Measurements from ENCODE around the gene LHFPL6.

LHFPL6 gene

GRCh38 chr13:39590466-39591036, 12.4 kb downstream of the LHFPL6 start:
- no peak for DNase-seq (ENCODE audit: low read depth in 2 of 2)

GRCh38 chr13:39588384-39588783, 14.6 kb downstream of the LHFPL6 start:
- no peak for DNase-seq (ENCODE audit: low read depth in 2 of 2)

DNA sequence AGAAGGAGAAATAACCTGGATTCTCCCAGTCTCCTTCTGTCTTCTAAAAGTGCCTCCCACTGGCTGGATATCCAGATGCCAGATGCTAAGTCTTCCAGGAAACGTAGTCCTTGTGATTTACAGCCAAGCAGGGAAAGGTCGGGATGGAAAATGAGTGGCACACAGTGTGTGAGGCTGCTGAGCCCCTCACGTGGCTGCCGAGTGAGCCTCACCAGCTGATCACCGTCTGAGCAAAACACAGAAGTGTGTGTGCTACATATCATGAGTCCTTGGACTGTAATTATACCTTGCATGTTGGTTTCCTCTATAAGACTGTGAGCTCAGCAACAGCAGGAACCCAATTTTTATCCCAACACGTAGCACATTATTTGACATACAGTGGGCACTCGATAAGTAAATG, 15.1 kb downstream of the LHFPL6 start:
- DNase-seq (ENCODE audit: low read depth in 2 of 2), result no peak

DNA sequence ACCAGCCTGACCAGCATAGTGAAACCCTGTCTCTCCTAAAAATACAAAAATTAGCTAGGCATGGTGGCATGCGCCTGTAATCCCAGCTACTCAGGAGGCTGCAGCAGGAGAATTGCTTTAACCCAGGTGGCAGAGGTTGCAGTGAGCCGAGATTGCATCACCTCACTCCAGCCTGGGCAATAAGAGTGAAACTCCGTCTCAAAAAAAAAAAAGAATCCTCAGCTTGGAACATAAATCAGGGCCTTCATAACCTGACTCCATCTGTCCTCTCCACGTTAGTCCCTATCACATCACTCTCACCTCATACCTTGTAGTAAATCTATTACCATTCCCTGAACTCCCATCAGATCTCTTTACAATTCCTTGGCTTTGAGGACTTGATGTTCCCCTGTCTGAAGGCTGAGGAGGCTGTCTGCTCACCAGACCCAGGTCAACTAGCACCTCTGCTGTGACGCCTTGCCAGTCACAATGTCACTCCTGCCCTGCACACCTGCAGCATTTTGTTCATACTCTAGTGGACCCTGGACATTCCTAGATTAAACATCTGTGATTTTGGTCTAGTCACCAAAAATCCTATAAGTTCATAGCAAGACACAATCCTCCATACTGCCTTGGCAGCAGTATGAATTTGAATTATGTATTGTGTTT, 15.9 kb downstream of the LHFPL6 start:
- DNase-seq (ENCODE audit: low read depth in 2 of 2), result no peak

- DNase-seq (ENCODE audit: low read depth in 2 of 2), result no peak
Measured at GRCh38 chr13:39586151-39586550, 16.8 kb downstream of the LHFPL6 start.

- DNase-seq (ENCODE audit: low read depth in 2 of 2), result no peak
Measured at GRCh38 chr13:39585219-39585618, 17.8 kb downstream of the LHFPL6 start.

- DNase-seq (ENCODE audit: low read depth in 2 of 2), result no peak
Measured at GRCh38 chr13:39580881-39581575, 22.0 kb downstream of the LHFPL6 start.

DNA sequence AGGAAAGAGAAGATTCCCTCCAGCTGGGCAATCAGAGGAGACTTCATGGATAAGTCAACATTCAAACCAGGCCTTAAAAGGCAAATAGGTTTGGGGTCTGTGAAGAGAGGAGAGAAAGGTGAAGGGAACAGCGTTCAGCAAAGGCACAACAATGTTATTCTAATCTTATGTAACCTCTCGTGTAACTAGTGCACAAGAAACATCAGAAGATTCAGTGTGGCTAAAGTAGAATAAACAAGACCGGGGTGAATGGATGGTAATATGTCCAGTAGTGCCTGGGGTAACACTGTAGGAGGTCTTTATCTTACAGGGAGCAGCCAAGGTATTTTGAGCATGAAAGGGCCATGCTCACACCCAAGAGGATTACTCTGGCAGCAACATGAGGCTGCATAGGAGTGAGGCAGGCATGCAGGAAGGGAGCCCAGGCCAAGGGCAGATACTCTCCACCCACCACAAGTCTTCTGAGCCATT, 24.1 kb downstream of the LHFPL6 start:
- DNase-seq (ENCODE audit: low read depth in 2 of 2), result no peak

GRCh38 chr13:39577838-39578491, 25.0 kb downstream of the LHFPL6 start:
- no peak for DNase-seq (ENCODE audit: low read depth in 2 of 2)

GRCh38 chr13:39577203-39577602, 25.8 kb downstream of the LHFPL6 start:
- no peak for DNase-seq (ENCODE audit: low read depth in 2 of 2)

- no peak for DNase-seq (ENCODE audit: low read depth in 2 of 2)
Measured at GRCh38 chr13:39575641-39576238, 27.3 kb downstream of the LHFPL6 start.

DNA sequence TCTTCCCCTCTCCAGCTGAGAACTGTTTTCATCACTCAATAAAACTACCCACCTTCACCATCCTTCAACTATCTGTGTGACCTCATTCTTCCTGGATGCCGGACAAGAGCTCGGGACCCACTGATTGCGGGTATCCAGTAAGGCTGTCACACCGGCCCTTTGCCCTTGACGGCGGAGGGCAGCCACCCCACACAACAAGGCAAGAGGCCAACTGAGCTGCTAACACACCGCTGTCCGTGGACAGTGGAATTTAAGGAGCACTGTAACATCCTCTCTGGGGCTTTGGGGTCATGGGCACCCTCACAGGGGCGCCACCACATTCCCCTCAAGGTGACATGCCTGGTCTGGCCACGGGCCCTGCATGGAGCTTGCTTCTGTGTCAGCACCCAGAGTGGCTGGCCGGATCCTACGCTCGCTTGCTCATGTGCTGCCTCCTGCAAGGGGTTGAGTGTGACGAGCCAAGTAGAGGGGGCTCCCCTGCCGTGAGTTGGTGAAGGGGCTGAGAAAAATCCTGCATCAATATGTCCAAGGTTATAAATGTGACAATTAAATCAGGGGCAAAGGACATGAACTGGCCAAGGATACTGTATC, 31.4 kb downstream of the LHFPL6 start:
- DNase-seq (ENCODE audit: low read depth in 2 of 2), result no peak

DNA sequence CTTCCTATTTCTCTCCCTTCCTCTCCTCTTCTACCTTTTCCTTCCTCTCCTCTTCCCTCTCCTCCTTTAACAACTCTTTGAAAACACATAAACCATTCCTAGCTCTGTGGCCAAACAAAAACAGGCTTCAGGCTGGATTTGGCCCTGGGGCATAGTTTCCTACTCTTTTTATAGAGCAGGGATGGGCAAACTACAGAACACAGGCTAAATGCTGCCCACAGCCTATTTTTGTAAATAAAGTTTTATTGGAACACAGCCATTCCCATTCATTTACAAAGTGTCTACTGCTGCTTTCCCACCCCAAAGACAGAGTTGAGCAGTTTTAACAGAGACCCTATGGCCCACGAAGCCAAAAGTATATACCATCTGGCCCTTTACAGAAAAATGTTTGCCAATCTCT, 35.4 kb downstream of the LHFPL6 start:
- no peak for DNase-seq (ENCODE audit: low read depth in 2 of 2)

GRCh38 chr13:39566216-39566869, 36.6 kb downstream of the LHFPL6 start:
- no peak for DNase-seq (ENCODE audit: low read depth in 2 of 2)

DNA sequence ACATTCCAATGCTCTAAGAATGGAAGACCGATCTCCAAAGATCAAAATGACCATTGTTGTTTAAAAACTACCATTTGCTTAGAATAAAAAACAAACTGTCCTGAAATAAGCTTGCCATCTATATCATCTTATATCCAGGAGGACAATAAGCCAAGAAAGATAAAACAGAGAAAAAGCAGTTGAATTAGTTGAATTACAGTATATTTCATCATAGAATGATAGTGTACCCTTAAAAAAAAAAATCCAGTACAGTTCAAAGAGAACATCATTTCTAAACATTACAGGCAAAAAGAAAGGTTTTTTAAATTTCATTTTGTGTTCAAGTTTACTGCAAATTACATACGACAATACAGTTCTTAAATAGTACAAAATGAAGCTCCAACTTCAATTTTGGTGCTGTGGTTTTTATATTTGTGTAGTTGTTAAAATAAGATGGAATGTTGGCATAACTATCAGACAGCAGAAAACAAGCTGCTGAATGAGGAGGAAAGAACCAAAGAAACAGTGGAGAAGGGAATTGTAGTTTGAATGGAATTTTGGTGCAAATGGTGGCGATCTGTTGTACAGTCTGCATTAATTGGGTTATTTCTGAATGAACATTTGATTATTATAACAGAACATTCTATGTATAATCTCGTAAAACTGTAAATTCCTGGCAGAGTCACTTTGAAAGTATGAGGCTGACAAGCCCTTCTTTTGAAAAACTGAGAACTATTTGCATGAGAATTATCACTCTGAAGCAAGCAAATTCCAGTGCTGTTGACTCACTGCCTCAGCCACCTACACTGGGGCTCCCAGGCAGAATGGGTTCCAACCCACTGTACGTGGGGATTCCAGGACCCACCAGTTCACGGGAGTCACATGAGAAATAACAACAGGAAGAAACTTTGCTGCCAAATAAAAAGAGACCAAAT, 37.7 kb downstream of the LHFPL6 start:
- no peak for DNase-seq (ENCODE audit: low read depth in 2 of 2)

GRCh38 chr13:39563470-39563735, 39.6 kb downstream of the LHFPL6 start:
- DNase-seq (ENCODE audit: low read depth in 2 of 2), result no peak

DNA sequence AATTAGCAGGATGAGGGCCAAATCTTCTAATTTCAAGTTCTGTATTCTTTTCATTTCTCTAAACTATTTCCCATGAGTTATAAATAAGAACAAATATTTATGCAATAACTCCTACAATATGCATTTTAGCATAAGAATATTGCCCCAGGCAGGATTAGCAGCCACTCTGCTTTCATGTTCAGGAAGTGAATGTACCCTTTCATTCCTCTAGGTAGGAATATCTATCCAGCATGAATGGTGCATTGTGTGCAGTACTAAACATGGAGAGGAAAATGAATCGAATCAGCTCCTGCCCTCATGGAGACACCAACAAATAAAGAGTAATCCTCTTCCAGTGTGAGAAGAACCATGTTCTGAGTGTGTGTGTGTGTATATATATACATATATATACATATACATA, 41.0 kb downstream of the LHFPL6 start:
- DNase-seq (ENCODE audit: low read depth in 2 of 2), result no peak

DNA sequence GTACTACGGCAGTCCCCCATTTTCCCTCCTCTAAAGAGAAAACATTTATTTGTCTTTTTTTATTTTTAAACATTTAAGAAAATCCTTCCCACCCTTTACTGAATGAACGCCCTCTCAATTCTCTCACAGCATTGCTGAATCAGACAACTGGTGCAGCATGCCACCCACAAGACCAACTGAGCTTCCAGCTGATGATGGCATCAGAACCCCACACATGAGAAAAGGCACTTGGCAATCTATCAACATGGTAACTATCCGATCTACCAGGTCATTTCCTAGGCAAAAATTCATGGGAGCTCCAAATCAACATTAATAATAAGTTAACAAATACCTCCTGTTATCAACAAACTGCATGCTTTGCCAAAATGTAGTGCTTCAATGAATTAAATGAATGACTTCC, 43.1 kb downstream of the LHFPL6 start:
- no peak for DNase-seq (ENCODE audit: low read depth in 2 of 2)

DNA sequence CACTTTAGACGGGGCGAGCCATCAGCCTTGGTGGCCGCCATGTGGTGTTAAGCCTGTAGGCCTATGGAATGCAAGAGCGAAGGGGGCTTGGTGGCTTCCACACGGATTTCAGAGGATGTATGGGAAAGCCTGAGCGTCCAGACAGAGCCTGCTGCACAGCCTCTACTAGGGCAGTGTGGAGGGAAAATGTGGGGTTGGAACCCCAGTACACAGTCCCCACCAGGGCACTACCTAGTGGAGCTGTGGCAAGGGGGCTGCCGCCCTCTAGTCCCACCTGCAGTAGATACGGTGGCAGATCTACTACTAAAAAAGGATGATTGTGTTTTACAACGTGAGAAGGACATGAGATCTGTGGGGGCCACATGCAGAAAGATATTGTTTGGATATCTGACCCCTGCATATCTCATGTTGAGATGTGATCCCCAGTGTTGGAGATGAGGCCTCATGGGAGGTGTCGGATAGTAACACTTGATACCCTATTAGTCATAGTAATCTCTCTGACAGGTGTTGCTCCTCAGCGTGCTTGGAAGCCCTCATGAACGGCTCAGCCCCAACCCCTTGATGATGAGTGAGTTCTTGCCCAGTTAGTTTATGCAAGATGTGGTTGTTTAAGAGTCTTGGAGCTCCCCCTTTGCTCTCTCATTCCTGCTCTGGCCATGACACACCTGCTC, 45.6 kb downstream of the LHFPL6 start:
- DNase-seq (ENCODE audit: low read depth in 2 of 2), result no peak

DNA sequence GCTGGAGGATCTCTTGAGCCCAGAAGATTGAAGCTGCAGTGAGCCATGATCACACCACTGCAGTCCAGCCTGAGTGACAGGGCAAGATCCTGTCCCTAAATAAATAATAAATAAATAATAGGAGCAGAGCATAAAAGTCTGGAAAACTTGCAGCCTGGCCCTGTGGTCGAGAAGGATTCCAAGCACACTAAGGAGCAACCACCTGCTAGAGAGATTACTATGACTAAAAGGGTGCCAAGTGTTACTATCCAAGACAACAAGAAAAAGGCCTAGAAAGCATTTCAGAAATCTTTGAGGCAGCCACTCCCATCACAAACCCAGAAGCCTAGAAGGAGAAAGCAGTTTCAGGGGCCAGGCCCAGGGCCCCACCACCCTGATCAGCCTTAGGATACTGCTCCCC, 46.1 kb downstream of the LHFPL6 start:
- no peak for DNase-seq (ENCODE audit: low read depth in 2 of 2)
